ENCODE data around the gene MTRFR.
A peak's percentile ranks its signal among the peaks of the same experiment; 100 is the strongest.
"Not testable (repeated sequence)": the region's sequence is repeated elsewhere in the genome, so short reads cannot be mapped to it uniquely, and the experiment has no call there.

Gene MTRFR

DNA sequence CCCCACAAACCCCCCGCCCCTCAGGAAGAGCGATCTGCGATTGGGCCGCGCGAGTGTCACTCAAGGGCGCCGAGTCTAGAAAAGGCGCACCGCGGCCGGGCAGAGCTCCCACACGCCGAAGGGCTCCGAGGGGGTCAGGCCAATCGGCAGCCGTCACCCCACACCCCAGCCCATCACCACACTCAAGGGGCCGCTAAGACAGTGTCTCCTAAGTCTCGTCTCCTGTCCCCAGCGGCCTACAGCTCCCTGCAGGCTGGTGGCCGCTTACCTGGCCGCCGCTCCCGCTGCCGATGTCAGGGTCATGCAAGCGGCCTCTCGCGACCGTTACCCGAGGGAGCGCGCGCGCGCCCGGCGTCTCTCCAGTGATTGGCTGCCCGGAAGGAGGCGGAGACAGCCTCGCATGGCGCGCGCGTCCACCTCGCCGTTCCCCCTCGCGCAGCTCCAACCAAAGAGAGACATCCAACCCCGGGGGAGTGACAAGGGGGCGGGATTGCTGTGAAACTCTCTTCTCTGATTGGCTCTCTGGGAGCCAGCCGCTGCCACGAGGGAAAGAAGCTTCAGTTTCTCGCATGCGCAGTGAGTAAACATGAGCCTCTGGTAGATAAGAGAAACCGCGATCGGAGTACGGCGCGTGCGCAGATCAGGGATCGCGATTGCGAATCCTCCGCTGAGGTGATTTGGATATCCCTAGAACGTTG, at the start of gene MTRFR, which contains the start of gene MPHOSPH9:
Gene MTRFR, plus strand, starts transcription at position 630 of the 698 bp plus-strand sequence. CDS start 20,239 bp downstream, outside the sequence.
Gene MPHOSPH9, minus strand, starts transcription at position 335 of the 698 bp plus-strand sequence. CDS start 2,777 bp downstream, outside the sequence.
- peak; percentile 99 for DNase-seq

DNA sequence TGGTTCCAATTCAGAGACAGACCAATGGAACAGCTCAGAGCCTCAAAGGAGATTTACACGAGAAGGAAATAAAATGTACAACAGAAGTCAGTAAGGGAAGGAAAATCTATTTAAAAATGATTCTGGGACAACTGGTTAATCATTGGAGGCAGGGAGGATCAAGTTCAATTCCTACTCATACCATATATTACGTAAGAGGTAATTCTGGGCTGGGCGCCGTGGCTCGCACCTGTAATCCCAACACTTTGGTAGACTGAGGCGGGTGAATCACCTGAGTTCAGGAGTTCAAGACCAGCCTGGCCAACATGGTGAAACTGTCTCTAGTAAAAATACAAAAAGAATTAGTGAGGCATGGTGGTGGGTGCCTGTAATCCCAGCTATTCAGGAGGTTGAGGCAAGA, 45.6 kb upstream of the MTRFR start:
- DNase-seq, result no peak

DNA sequence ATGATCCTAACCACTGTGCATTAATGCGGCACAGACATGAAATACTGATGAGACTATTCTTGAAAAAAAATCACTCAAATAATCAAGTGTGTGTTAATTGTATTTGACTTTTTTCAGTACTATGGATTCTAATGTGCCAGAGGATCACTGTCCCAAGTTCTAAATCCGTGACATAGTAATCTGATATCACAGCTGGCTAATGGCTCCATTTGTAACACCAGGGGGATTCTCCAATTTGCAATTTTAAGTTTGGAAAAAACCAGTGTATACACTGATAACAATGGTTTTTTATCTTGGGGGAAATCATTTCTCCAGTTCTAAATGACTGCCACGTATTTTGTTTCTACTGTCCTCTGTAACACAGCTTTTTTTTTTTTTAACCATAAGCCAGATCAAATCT, 33.3 kb upstream of the MTRFR start:
- peak; percentile 59 for DNase-seq

DNA sequence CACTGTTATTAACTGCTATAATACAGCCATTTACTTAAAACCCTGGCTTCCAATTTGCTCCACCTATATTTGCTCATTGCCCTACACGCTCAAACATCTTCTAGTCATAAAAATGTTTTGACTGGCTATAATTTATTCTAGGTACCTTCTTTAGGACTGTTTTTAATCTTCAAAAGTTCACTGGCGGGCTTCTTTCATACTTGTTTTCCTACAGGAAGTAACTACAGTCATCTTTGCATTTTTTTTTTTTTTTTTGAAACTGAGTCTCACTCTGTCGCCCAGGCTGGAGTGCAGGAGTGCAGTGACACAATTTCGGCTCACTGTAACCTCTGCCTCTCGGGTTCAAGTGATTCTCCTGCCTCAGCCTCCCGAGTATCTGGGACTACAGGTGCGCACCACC, 32.8 kb upstream of the MTRFR start:
- DNase-seq, result no peak

DNA sequence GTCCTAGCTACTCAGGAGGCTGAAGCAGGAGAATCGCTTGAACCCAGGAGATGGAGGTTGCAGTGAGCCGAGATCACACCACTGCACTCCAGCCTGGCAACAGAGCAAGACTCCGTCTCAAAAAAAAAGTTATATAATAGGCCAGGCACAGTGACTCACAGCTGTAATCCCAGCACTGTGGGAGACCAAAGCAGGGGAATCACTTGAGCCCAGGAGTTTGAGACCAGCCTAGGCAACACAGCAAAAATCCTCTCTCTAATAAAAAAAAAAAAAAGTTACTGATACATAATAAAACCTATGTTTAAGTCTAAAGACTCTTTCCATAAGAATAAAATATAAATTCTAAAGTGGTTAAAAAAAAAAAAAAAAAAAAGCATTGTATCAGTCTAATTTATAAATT, 26.4 kb upstream of the MTRFR start:
- DNase-seq, result not testable (repeated sequence)

DNA sequence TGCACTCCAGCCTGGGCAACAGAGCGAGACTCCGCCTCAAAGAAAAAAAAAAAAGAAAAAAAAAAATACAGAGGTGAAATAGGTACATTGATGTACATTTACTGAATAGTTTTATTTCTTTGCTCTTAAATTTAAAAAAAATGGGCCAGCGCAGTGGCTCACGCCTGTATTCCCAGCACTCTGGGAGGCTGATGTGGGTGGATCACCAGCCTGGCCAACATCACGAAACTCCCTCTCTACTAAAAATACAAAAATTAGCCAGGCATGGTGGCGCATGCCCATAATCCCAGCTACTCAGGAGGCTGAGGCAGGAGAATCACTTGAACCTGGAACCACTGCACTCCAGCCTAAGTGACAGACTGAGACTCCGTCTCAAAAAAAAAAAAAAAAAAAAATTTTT, 25.4 kb upstream of the MTRFR start:
- DNase-seq, result not testable (repeated sequence)

DNA sequence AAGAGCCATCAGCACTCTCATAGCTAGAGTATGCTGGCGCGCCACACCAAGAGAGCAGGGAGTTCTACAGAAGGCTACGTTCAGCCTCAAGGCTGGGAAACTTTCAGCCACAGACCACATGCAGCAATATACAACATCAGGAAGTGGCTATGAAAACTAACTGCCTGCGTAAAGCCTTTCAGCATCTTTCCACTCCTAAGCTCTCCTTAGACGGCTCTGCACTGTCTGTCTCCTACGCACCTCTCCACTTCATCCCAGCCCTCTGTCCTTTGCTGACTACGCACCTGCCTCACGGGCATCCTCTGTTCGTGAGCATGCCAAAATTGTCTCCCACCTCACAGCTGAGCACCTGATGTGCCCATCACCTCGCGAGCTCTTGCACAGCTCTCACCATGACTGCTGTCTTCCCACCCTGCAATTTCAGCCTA, 10.0 kb upstream of the MTRFR start:
- no peak for DNase-seq

DNA sequence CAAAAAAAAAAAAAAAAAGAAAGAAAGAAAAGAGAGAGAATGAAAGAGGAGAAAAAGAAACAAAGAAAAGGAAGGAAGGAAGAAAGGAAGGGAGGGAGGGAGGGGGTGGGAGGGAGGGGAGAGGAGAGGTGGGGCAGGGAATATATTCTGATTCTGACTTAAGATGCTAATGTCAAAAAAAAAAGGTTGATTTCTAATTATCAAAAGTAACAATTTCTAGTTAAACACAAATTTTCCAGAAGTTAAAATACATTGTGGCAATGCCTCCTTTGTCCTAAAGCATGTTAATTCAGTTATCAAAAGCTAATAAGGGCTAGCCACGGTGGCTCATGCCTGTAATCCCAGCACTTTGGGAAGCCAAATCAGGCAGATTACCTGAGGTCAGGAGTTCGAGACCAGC, 7.8 kb upstream of the MTRFR start:
- DNase-seq, result no peak

DNA sequence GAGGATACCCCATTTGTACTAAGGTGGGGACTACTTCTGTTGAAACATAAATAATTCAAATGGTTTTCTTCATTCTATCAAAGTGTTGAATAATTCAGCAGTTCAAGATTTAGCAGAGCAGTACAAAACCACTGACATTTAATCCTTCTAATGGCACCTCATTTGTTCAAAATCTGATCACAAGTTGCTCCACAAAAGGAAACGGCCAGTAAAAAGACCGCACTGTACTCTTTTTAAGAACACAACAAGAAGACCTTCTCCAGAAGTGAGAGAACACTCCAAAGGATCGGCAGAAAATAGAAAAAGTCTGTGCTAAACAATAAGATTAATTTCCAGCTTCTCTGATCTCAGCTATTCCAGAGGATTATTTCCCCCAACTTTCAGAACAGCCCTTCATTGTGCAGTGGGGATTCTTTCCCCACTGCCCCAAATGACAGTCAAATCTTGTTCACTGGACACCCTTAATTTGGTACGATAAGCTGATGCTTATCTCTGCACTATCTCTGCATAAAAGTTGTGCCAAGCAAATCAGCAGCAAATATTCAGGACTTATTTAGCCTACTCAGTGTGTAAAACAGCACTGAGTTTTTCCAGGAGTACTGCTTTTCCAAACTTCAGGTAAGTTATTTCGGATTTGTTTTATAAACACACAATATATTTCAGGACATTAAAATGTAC, 5.5 kb upstream of the MTRFR start:
- DNase-seq, result no peak

DNA sequence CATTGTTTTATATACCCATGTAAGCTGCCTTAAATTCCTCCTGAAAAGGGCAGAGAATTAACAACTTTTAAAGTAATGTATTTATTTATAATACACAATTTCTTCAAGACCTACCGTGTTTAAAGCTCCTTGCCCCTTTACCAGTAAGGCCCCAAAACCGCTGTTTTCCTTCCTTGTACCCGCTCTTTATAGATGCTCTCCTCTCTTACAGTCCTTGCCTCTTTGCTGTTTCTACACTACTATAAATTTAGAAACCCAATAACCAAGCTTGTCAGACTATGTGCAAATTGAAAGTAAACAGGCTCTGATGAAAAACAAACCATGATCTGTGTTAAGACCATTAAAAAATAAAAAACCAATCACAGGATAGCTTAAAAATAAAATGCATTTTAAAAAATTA, 4.2 kb upstream of the MTRFR start:
- DNase-seq, result no peak

DNA sequence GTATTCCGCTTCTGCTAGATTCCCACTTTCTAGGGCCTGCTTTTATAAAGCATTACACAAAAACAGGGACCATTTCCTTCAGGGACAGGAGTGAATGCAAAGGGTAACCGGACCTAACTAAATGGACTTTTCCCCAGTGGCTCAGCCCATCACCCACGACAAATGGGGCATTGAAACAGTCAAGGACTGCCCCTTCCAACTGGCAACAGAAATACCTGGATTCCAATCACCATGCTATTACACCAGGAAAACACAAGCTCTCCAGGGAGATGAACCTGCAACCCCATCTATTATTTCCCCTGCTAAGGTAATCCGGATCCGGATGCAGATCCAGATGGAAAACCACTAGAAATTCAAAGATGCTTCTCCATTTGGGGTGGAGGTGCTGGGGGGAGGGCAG, 1.3 kb upstream of the MTRFR start:
- peak; percentile 39 for DNase-seq

DNA sequence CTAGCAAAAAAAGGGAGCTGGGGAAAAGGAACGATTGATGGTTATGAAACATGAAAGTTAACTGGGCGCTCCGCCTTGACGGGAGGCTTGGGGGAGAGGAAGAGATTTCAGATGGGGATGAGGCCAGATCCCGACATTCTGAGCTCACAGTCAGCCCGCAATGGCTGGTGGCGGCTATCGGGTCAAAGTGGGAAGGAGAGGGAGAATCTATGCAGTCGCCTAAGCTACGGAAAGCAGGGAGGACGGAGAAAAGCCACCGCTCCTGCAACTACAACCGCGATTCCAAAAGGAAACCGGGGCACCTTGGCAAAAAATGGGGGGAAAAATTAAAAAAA, 797 bp upstream of the MTRFR start:
- DNase-seq, result no peak

DNA sequence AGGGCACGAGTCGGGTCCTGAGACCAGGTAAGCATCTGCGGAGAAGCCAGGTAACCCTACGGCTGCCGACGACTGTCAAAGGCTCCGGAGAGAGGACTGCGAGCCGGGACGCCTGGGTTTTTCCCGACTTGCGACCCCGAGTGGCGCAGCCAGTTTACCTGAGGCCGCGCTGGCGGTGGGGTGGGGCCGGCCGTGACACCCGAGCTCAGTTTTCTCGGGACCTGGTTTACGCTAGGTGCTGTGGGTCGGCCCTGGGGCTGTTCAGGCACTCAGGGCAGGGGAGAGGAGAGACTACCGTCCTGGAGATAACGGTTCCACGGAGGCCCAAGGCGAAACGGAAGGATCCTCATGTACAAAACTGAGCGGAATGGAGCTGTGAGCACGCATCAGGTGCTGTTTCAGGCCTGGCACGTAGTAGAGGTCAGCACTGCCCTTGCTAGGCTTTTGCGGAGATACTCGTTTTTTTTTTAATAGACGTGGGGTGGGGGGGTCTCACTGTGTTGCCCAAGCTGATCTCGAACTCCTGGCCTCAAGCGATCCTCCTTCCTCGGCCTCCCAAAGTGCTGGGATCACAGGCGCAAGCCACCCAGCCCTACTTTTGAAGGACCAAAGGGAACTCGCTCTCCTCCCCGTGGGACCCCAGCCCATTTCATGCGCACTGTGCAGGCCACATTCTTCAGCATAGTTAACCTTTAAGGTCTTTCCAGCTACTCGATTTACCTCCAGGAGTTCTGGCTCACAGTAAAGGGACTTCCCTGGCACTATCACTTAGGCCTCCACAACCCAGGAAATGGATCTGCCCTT, 471 bp downstream of the MTRFR start:
- no peak for DNase-seq

DNA sequence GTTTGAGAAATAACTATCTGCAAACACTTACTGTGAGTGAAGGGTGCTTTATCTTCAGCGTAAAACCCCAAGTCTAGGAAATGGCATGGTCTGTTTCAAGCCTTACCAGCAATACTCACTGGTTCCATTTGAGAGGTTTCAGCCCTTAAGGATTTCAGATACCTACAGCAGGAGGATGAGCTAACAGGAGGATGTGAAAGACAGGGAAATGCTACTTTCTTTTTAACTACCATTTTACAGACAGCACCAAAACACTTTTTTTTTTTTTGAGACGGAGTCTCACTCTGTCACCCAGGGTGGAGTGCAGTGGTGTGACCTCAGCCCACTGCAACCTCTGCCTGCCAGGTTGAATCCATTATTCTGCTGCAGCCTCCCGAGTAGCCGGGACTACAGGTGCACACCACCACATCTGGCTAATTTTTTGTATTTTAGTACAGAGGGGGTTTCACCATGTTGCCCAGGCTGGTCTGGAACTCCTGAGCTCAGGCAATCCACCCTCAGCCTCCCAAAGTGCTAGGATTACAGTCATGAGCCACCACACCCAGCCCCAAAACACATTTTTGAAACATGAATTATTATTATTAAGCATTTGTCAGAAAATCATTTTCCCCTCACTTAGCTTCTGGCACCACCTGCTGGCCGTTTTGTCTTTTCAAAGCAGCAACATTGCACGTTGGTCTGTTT, 4.6 kb downstream of the MTRFR start:
- DNase-seq, result peak; percentile 40

DNA sequence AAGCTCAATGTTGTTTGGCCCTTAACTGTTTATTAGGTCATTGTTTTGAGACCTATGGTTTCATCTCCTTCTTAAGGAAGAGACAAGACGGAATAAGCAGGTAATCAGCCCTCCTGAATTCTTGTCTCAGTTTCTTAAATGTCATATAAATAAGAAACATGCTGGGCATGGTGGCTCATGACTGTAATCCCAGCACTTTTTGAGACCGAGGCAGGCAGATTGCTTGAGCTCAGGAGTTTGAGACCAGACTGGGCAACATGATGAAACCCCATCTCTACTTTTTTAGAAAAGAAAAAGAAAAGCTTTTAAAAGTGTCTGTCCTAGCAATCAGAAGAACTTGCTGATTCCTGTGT, 5.1 kb downstream of the MTRFR start:
- DNase-seq, result no peak

DNA sequence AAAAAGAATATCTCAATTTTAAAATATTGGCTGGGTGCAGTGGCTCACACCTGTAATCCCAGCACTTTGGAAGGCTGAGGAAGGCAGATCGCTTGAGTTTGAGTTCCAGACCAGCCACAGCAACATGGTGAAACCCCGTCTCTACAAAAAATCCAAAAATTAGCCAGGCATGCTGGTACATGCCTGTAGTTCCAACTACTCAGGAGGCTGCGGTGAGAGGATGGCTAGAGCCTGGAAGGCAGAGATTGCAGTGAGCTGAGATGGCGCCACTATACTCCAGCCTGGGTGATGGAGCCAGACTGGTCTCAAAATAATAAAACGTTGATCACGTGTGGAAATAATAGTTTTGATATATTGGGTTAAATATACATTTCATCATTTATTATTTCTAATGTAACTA, 5.7 kb downstream of the MTRFR start:
- no peak for DNase-seq

DNA sequence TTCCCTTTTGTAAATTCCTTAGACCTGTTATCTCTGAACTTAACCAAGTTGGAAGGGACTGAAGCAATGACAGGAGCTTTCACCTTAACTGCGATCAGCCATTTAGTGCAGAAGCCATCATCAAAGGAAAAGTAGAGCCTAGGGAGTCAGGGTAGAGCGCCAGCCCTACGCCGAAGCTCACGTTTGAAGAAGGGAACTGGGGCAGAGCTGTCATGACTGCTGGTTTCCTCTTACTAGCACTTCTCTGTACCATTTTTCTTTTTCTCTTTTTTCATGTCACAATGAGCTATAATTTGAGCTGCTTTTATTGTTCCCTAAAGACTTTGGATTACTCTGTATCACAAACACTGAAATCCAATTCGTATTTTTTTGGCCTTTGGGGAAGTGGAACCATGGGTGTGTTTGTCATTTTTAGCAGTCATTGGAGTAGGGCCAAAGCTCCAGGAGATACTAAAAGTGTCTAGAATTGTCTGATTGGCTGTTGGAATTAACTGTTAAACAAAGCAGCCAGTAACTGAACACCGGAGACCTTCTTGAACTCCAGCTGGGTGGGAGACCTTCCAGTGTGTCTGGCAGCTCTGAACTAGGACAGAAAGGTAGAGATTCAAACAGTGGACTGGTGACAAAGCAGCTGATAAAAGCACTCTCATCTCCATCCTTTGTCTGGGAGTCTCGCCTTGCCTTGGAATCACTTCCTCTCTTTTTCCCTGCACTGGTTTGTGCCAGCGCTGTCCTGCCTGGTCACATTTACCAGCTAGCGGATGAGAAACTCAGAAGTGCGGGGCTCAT, 9.1 kb downstream of the MTRFR start:
- DNase-seq, result no peak

DNA sequence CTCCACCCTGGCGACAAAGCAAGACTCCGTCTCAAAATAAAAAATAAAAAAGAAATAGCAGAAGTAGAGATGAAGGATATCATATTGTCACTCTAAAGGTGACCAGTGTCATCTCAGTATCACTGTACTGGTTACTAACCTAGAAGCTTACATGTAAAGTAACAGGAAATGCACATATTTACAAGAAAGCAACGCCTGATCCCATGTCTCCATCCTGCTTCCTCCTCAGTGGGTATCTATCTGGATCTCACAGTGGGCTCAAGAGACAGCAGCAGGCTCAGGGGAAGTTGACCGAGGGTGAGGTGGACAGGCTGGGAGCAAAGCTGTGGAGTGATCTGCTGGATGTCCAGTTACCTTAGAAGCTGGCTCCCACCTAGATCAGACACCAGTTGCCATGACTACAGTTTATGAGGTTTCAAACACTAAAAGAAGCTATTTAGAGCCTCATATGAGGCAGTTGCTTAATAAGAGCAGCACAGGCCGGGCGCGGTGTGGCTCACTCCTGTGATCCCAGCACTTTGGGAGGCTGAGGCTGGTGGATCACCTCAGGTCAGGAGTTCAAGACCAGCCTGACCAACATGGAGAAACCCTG, 10.5 kb downstream of the MTRFR start:
- no peak for DNase-seq

DNA sequence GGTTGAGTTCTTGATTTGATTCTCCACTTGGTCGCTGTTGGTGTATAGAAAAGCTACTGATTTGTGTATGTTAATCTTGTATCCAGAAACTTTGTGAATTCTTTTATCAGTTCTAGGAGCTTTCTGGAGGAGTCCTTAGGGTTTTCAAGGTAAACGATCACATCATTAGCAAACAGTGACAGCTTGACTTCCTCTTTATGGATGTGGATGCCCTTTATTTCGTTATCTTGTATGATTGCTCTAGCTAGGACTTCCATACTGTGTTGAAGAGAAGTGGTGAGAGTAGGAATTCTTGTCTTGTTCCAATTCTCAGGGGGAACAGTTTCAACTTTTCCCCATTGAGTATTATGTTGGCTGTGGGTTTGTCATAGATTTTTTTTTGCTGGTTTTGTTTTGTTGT, 12.4 kb downstream of the MTRFR start:
- DNase-seq, result no peak

DNA sequence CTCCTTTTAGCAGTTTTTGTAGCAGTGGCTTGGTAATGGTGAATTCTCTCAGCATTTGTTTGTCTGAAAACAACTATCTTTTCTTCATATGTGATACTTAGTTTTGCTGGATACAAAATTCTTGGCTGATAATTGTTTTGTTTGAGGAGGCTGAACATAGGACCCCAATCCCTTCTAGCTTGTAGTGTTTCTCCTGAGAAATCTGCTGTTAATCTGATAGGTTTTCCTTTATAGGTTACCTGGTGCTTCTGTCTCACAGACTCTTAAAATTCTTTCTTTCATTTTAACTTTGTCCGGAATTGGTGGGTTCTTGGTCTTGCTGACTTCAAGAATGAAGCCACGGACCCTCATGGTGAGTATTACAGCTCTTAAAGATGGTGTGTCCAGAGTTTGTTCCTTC, 14.9 kb downstream of the MTRFR start:
- DNase-seq, result not testable (repeated sequence)

DNA sequence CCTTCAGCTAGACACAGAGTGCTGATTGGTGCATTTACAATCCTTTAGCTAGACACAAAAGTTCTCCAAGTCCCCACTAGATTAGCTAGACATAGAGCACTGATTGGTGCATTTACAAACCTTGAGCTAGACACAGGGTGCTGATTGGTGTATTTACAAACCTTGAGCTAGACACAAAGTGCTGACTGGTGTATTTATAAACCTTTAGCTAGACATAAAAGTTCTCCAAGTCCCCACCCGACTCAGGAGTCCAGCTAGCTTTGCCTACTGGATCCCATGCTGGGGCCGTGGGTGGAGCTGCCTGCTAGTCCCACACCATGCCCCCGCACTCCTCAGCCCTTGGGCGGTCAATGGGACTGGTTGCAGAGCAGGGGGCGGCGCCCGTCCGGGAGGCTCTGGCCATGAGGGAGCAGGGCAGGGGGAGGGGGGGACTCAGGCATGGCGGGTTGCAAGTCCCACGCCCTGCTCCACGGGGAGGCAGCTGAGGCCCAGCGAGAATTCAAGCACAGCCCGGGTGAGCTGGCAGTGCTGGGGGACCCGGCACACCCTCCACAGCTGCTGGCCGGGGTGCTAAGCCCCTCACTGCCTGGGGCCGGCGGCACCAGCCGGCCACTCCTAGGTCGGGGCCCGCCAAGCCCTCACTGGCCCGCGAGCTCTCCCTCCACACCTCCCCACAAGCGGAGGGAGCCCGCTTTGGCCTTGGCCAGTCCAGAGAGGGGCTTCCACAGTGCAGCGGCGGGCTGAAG, 15.9 kb downstream of the MTRFR start:
- DNase-seq, result not testable (repeated sequence)
